NCI-H460 (cell line): ENCODE data around the gene PAX7. TPM values are rescaled to one million over a fixed set of nuclear protein-coding genes. Genes with fewer than 3 reads are reported as not detected.

Experiments
- DNase-seq: peaks from one replicate; pipeline ENCODE4 v3.0.0-alpha.2; 2016; ENCODE audit warnings: low read depth; ENCODE audit errors: extremely low read depth
- total RNA-seq: library from RNA; depleted of rRNA; stranded (reverse); fragments of >200 nt; shearing (Covaris generic); gene quantifications from 2 replicates; pipeline ENCODE4 v1.2.3, GENCODE V29; 2014

The PAX7 gene
- total RNA-seq, 1 experiment from 2014 or later, result 1.4 TPM

- no peak for DNase-seq
Observed at GRCh38 chr1:18697541-18697940, 66.9 kb downstream of the PAX7 start.

- no peak for DNase-seq
Observed at GRCh38 chr1:18700530-18700929, 69.9 kb downstream of the PAX7 start.

- DNase-seq, result no peak
Observed at GRCh38 chr1:18701183-18701582, 70.5 kb downstream of the PAX7 start.

- no peak for DNase-seq
Observed at GRCh38 chr1:18703041-18703621, 72.5 kb downstream of the PAX7 start.

- no peak for DNase-seq
Observed at GRCh38 chr1:18705811-18706210, 75.2 kb downstream of the PAX7 start.

- DNase-seq, result no peak
Observed at GRCh38 chr1:18707696-18708257, 77.1 kb downstream of the PAX7 start.

DNA sequence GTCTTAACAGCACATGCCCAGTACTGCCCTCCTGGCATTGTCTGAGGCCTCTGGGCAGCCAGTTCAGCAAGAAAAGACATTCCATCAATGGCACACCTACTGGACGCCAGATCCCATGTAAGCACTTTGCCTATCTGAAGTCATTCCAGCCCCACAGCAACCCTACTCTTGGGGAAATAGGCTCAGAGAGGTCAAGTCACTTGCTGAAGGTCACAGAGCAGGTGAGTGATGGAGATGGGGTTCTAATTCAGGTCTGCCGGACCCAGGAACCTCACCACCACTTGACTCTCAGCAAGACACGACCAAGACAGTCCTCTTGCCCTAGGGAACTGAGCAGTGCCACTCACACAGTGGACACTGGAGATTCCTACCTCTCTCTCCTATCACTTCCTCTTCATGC is 79.4 kb downstream of the PAX7 start:
- DNase-seq, result no peak

DNA sequence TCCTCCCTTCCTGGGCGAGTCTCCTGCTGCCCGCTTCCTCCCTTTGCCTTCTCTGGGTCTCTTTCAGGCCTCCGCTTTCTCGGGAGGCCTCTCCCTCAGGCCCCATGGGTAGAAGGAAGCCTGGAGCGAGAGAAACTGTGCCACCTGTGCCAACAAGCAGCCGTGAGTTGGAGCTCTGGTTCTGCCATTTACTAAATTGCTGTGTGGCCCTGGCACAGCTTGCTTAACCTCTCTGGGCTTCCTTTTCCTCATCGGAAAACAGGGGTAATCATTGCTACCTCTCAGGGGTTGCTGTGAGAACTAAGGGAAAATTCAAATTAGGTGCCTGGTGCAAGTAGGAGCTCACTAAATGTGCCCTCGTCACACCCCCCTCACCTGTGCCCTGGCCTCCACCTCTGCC is 80.4 kb downstream of the PAX7 start:
- no peak for DNase-seq

DNA sequence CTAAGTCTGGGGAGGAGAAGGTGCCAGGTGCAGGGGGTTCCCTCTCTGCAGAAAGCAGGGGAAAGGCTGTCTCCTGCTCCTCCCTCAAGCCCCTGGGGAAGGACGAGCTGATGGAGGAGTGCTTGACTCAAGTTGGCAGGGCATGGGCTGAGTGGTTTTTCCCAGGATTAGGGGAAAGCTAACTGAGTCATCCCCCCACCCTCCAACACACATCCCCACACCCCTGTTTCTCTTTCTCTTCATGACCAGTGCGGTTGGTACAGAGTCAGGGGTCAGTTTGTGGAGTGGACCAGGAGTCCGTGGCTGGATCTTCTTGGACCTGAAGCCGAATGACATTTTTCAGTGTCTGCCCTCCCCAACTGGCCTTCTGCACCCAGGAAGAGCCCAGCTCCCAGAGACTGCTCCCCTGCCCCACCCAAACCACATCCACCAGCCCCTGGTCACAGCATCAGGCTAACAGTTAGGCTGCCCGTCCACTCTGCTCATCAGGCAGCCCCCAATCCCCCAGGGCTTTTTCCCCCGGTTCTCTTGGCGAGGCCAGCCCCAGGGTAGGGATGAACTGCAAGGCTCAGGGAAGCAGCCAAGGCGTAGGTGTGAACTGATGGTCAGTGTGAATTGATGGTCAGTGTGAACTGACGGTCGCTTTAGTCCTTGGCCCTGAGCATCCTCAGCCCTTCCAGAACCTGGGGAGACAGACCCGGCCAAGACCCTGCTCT is 81.0 kb downstream of the PAX7 start:
- no peak for DNase-seq

DNA sequence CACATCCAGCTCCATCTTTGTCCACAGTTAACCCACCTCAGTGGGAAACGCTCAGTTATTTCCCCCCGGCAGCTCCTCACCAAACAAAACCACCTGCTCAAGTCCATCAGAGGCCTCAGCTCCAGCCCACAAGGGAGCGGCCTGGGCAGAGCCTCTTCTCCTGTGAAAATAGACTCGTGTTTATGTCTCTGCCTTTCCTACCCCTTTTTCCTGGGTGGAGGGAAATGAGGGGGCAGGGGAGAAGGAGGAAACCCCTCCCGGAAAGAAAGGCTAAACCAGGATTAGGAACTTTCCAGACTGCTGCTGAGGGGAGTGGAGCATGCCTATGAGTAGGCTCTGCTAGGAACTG is 81.6 kb downstream of the PAX7 start:
- no peak for DNase-seq

- DNase-seq, result no peak
Observed at GRCh38 chr1:18714404-18715175, 83.9 kb downstream of the PAX7 start.

DNA sequence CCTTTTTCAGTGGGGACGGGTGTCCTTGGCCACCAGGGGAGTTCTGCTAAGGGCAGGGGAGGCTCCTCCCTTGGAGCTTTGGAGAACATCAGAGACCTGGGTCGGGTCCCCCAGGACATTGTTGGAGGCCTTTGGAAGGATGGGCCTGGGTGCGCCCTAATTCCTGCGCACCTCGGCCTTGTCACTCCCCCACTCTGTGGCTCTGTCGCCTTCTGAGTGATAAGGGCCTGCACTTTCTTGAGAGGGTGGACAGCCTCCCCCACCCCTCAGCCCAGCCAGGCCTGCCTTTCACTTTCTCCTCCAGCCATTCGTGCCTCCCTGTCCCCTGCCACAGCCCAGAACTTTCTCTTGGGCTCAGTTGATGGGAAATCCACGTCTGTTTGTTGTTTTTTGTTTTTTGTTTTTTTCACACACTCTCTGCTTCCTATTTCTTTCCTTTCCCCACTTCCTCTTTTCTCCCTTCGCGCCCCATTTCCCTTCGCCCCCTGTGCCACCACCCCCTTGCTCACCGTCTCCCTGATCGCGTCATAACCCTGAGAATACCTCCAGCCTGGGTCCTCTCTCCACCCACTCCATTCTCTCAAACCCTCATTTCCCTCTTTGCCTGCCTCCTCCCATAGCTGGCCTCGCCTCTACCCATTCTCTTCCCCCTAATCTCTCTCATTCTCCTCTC is 85.6 kb downstream of the PAX7 start:
- no peak for DNase-seq

- no peak for DNase-seq
Observed at GRCh38 chr1:18716785-18717678, 86.4 kb downstream of the PAX7 start.

- no peak for DNase-seq
Observed at GRCh38 chr1:18719786-18720451, 89.3 kb downstream of the PAX7 start.

- no peak for DNase-seq
Observed at GRCh38 chr1:18721041-18721440, 90.4 kb downstream of the PAX7 start.

GRCh38 chr1:18721776-18722175 is 91.1 kb downstream of the PAX7 start:
- no peak for DNase-seq

DNA sequence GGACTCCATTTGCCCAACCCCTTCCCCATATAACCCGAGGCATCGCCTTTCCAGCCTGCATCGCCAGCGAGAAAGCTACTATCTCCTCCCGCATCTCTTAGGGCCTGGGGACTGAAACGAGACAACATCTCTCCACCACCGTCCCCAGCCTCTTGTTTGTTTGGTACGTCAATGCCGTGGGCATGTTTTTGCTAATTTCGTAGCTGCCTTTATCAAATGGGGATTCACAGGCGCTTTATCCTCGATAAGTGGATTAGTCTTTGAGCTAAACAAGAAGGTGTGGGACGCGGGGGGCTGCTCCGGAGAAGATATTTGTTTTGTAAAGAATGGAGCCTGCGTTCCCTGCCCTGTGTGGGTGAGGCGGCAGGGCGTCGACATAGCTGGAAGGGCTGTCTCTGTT is 91.6 kb downstream of the PAX7 start:
- DNase-seq, result no peak

DNA sequence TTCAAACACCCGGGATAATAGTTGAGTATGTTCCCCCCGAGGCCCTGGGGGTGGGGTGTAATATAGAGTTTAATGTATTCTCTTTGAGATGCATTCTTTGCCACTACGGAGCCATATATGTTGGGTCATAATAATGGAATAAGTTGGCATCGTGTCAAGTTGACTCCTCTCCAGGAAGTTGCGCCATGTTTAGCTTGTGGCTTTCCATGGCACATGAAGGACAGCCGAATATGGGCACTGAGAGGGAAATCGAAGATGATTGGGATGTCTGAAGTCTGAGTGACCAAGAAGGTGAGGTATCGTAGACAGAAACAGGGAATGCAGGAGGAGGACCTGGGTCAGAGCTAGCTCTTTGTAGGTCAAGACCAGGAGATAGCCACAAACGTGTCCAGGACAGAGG is 92.6 kb downstream of the PAX7 start:
- no peak for DNase-seq

- no peak for DNase-seq
Observed at GRCh38 chr1:18723701-18724411, 93.2 kb downstream of the PAX7 start.
